HEK293T (cell line): Measurements from ENCODE around the gene THSD7A.

Source experiments
- ELF4 ChIP-seq: fragments of 450-650 bp; IDR thresholded peaks from 2 replicates; pipeline ENCODE4 v1.6.1; 2017; ENCODE audit warnings: antibody characterized with exemption
- FOXK2 ChIP-seq: fragments of 450-650 bp; IDR thresholded peaks from 2 replicates; pipeline ENCODE4 v1.6.1; 2016; ENCODE audit warnings: mild to moderate bottlenecking
- FOXM1 ChIP-seq: fragments of 450-650 bp; IDR thresholded peaks from 2 replicates; pipeline ENCODE4 v1.6.1; 2017; ENCODE audit warnings: mild to moderate bottlenecking, borderline replicate concordance
- L3MBTL2 ChIP-seq: fragments of 450-650 bp; conservative IDR thresholded peaks from 2 replicates; pipeline ENCODE4 v1.6.1; 2016; ENCODE audit warnings: mild to moderate bottlenecking
- SUZ12 ChIP-seq: fragments of 450-650 bp; IDR thresholded peaks from 2 replicates; pipeline ENCODE4 v1.6.1; 2016; ENCODE audit warnings: mild to moderate bottlenecking

GRCh38 chr7:11471255-11471654 lies 360.7 kb downstream of the THSD7A start:
- TF ChIP-seq SUZ12 = no peak
- no peak for TF ChIP-seq L3MBTL2
- no peak for TF ChIP-seq FOXK2
- TF ChIP-seq ELF4 = no peak
- TF ChIP-seq FOXM1 = no peak
